Osteocyte (in vitro differentiated cells): ENCODE results near the gene AP4M1. TPM values are rescaled to one million over a fixed set of nuclear protein-coding genes. Genes with fewer than 3 reads are reported as not detected.

Experiments
- DNase-seq: peaks from one replicate; pipeline ENCODE4 v3.0.0; 2021; ENCODE audit warnings: mixed read lengths; ENCODE audit not compliant: unreplicated experiment; ENCODE audit errors: extremely low spot score
- H3K27ac Mint-ChIP-seq: one replicate; pipeline ENCODE4 v1.8.0; 2021; ENCODE audit warnings: mild to moderate bottlenecking, mixed read lengths; ENCODE audit not compliant: unreplicated experiment
- H3K27me3 Mint-ChIP-seq: one replicate; pipeline ENCODE4 v1.8.0; 2021; ENCODE audit warnings: mixed read lengths; ENCODE audit not compliant: unreplicated experiment
- H3K36me3 Mint-ChIP-seq: one replicate; pipeline ENCODE4 v1.8.0; 2021; ENCODE audit warnings: mixed read lengths; ENCODE audit not compliant: unreplicated experiment
- H3K4me1 Mint-ChIP-seq: one replicate; pipeline ENCODE4 v1.8.0; 2021; ENCODE audit warnings: mixed read lengths; ENCODE audit not compliant: unreplicated experiment
- H3K4me3 Mint-ChIP-seq: one replicate; pipeline ENCODE4 v1.8.0; 2021; ENCODE audit warnings: mild to moderate bottlenecking, moderate library complexity, mixed read lengths; ENCODE audit not compliant: unreplicated experiment
- H3K9me3 Mint-ChIP-seq: one replicate; pipeline ENCODE4 v1.8.0; 2021; ENCODE audit warnings: mixed read lengths; ENCODE audit not compliant: unreplicated experiment
- total RNA-seq: library from RNA; stranded (reverse); gene quantifications from 2 replicates; pipeline ENCODE4 v1.2.1, GENCODE V29; 2021
- TF ChIP-seq, protein P1 (sequence below): fragments of 200-600 bp; sonication (generic); IDR thresholded peaks from 2 replicates; pipeline ENCODE4 v1.5.0; 2021; ENCODE audit warnings: antibody characterized with exemption, mild to moderate bottlenecking, moderate library complexity

The AP4M1 gene
- total RNA-seq, 1 donor from 2014 or later: 27.4 TPM

DNA sequence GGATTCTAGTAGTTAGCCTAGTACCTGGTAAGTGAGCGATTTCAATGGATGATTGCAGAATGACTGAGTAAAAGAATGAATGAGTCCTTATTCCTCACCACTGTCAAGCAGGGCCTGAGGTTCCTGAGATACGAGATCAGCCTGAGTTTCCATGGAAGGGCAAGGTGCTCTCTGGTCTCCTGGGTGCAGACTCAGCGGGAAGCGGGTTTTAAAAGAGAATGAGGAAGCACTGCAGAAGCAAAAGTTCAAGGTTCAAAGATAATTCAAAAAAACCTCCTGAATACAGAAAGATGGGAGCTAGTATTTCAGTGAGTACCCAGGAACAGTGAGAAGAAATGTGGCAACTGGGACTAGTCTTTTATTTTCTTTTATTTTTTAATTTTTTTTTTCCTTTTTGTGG lies 24.2 kb upstream of the AP4M1 start:
- Mint-ChIP-seq H3K27ac (no peak overlapping the region), H3K36me3 (peaks cover 55% of the 10 kb centered on the region)

DNA sequence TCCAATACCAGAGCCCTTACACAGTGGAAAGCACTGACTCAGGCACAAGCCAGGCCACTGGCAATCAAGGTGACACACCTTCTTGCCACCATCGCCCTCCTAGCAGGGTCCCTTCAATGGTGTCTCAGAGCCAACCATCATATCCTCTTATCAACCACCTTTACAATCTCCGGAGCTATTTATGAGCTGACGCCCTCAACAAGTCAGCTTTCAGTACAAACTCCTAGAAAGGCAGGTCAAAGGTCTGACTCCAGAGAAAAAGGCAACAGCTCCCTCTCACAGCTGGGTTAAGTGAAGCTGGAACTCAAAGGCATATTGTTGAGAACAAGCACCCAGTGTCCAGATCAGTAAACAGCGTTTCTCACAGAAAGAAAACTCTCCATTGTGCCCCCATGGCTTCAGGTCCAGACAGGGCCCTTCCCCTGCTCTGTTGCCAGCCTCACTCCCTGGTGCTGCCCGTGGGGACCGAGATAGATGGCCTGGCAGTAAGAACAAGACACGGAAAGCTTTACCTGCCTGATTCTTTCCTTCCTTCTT lies 22.4 kb upstream of the AP4M1 start:
- DNase-seq: no peak
- peak overlapping the region; percentile 57 for H3K27ac Mint-ChIP-seq
- H3K4me1 Mint-ChIP-seq: peaks cover 30% of the 10 kb centered on the region
- no peaks in the 10 kb centered on the region for H3K27me3 Mint-ChIP-seq
- peaks cover 38% of the 10 kb centered on the region for H3K36me3 Mint-ChIP-seq
- TF ChIP-seq, protein P1, sequence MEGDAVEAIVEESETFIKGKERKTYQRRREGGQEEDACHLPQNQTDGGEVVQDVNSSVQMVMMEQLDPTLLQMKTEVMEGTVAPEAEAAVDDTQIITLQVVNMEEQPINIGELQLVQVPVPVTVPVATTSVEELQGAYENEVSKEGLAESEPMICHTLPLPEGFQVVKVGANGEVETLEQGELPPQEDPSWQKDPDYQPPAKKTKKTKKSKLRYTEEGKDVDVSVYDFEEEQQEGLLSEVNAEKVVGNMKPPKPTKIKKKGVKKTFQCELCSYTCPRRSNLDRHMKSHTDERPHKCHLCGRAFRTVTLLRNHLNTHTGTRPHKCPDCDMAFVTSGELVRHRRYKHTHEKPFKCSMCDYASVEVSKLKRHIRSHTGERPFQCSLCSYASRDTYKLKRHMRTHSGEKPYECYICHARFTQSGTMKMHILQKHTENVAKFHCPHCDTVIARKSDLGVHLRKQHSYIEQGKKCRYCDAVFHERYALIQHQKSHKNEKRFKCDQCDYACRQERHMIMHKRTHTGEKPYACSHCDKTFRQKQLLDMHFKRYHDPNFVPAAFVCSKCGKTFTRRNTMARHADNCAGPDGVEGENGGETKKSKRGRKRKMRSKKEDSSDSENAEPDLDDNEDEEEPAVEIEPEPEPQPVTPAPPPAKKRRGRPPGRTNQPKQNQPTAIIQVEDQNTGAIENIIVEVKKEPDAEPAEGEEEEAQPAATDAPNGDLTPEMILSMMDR: no peak
- H3K9me3 Mint-ChIP-seq: no peaks in the 10 kb centered on the region
- H3K4me3 Mint-ChIP-seq: peak overlapping the region; percentile 30

More for the DNA sequence above, 24.2 kb upstream of the AP4M1 start:
- H3K27me3 Mint-ChIP-seq: no peaks in the 10 kb centered on the region
- TF ChIP-seq, protein P1: no peak
- H3K4me1 Mint-ChIP-seq: peaks cover 27% of the 10 kb centered on the region
- peaks cover 3% of the 10 kb centered on the region for H3K9me3 Mint-ChIP-seq
- H3K4me3 Mint-ChIP-seq: no peak overlapping the region
- no peak for DNase-seq

DNA sequence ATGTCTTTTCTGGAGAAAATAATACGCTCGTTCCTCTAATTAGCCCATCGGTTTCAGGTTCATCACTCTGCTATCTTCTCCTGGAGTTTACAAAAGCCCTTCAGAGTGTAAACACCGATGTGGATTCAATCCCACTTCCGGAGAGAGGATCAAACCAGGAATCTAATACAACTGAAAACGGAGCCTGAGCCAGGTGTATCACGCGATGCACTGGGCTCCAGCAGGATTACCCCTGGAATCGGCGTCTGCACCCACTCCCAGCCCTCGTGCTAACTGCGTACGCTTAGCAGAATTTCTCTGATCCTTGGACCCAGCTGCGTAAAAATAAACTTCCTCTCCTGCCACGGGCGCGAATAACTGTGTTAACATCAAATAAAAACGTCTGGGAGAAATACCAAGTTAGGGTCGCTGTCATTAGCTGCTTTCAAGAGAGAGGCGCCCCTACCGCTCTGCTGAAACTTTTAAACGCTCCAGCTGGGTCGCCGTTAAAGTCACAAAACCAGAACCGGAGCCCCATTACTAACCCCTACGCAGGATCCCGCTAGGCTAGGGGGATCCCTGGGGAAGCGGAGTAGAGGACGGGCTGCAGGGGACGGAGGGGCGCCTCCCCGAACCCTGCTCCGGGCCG lies 20.4 kb upstream of the AP4M1 start:
- Mint-ChIP-seq H3K4me3 (peak overlapping the region; percentile 92), H3K27me3 (no peaks in the 10 kb centered on the region), H3K36me3 (peaks cover 20% of the 10 kb centered on the region), H3K27ac (peak overlapping the region; percentile 92), H3K9me3 (no peaks in the 10 kb centered on the region), H3K4me1 (peaks cover 30% of the 10 kb centered on the region)
- no peak for DNase-seq
- TF ChIP-seq, protein P1: no peak

DNA sequence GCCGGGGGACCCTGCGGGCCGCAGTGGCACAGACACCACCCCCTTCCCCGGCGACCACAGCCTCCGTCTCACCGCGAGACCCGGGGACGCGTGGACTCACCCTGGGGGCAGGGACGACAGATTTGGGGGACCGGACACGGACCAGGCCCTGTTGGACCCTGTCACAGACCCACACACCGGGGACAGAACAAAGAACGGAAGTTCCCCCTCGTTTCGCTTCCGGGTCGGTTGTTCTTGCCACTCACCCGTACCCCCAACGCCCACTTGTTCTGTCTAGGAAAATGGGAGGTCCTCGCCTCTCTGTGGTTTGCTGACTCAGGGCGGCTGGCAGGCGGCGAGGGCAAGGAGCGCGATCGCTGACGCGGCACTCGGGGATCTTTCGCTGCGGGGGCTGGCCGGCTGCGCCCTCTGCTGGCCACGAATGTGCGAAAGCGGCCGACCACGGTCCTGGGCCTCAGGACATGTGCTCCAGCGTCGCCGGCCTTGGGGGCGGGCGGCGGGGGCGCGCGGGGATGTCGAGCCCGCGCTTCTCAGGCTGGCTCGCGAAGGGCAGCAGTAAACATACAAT lies 19.8 kb upstream of the AP4M1 start, which contains the start of gene ZNF3:
Gene ZNF3, minus strand, starts transcription at position 189 of the 568 bp plus-strand sequence. CDS start 4,366 bp downstream, outside the sequence.
- H3K27me3 Mint-ChIP-seq: no peaks in the 10 kb centered on the region
- peak within 1 kb of the TSS; percentile 92 for H3K4me3 Mint-ChIP-seq
- no peaks in the 10 kb centered on the region for H3K9me3 Mint-ChIP-seq
- TF ChIP-seq, protein P1: peak; percentile 96
- H3K27ac Mint-ChIP-seq: peak within 1 kb of the TSS; percentile 92
- peak; percentile 99 for DNase-seq
- peaks cover 30% of the 10 kb centered on the region for H3K4me1 Mint-ChIP-seq
- peaks cover 15% of the 10 kb centered on the region for H3K36me3 Mint-ChIP-seq

GRCh38 chr7:100082978-100083377 lies 18.5 kb upstream of the AP4M1 start:
- Mint-ChIP-seq H3K4me1 (peaks cover 36% of the 10 kb centered on the region), H3K4me3 (no peak overlapping the region), H3K36me3 (peaks cover 10% of the 10 kb centered on the region), H3K9me3 (no peaks in the 10 kb centered on the region), H3K27ac (peak overlapping the region; percentile 42), H3K27me3 (no peaks in the 10 kb centered on the region)
- TF ChIP-seq, protein P1: no peak
- no peak for DNase-seq
